Hepatocyte (in vitro differentiated cells): Measurements from ENCODE around the gene SHH.

Experiments used
- CTCF ChIP-seq: fragments of 200-600 bp; sonication (generic); IDR thresholded peaks from 2 replicates; pipeline ENCODE4 v1.5.1; 2016; ENCODE audit warnings: antibody characterized with exemption, mild to moderate bottlenecking; ENCODE audit not compliant: poor library complexity
- EZH2 ChIP-seq: fragments of 200-600 bp; sonication (generic); IDR thresholded peaks from 2 replicates; pipeline ENCODE4 v1.6.1; 2016; ENCODE audit warnings: antibody characterized with exemption, mild to moderate bottlenecking, borderline replicate concordance

GRCh38 chr7:155816996-155817395 lies 4.7 kb upstream of the SHH start:
- no peak for TF ChIP-seq CTCF
- TF ChIP-seq EZH2: no peak
